Stimulated activated CD8-positive, alpha-beta memory T cell treated with anti-CD3 and anti-CD28 coated beads, Interleukin-12 subunit alpha, Interleukin-12 subunit beta, amount 100 ng/mL, for 24 hours (primary cell): ENCODE measurements around the gene IFT25.
"Not testable (repeated sequence)": the region's sequence is repeated elsewhere in the genome, so short reads cannot be mapped to it uniquely, and the experiment has no call there.

ENCODE experiments used
- DNase-seq: peaks from one replicate; pipeline ENCODE4 v3.0.0-alpha.2; 2020; ENCODE audit errors: extremely low read depth

Gene IFT25

DNA sequence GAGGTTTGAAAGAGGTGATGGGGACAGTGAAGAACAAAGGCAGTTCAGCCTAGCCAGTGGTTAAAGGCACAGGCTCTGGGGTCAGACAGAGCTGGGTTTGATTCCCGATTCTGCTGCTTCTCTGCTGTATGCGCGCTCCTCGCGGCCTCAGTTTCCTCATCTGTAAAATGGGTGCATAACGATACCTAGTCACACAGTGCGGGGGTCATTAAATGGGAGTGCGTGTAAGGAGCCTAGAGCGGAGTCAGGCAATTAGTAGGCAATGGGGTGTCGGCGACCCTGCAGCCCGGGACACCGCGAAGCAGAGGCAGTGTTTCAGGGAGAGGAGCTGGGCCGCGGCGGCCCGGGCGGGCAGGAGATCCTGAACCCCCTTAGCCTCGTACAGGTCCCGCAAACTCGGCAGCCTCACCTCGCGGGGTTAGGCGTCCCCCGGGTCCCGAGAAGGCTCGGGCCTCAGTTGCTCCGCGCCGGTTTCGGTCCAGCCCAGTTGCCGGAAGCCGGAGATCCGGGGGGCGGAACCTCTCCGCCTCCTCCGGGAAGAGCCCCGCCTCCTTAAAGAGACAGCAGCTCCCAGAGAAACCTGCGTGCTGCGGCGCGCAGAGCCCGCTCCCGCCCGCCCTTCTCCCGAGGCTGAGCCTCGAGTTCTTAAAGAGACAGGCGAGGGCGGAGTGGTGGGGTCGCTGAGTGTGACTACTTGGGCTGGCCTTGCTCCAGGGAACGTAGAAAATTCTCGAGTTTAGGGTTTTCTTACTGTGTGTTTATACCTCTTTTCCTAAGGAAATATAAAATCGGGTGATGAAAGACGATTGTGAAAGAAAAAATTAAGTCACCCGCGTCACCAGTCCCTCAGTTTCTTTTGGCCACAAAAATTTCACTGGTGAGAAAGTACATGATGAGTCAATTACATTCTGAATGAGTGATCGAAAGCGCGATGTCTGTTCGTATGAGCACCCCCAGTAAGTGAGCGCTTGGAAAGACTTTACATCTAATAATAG is 55.9 kb downstream of the IFT25 start, which contains the start of gene YIPF1:
YIPF1 (minus strand) TSS at position 494 of the 995 bp plus-strand sequence. CDS start 860 bp downstream, outside the sequence.
- DNase-seq: peak; percentile 69

DNA sequence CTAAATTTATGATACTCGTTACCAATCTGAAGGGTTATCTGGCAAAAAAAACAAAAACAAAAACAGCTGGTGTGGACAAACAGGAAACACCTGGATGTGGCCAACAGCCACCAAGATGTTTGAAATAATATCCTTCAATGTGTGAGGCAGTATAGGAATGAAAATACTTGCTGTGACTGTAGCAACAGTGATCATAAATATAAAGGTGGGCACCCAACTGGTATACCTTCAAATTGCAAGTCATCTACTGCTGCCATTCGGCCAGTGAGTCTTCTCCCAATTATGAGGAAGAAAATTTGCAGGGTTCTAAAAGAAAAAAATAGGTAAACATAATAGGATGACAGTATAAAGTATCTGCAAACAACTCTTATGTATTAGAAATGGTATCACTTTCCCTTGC is 56.8 kb downstream of the IFT25 start:
- no peak for DNase-seq

DNA sequence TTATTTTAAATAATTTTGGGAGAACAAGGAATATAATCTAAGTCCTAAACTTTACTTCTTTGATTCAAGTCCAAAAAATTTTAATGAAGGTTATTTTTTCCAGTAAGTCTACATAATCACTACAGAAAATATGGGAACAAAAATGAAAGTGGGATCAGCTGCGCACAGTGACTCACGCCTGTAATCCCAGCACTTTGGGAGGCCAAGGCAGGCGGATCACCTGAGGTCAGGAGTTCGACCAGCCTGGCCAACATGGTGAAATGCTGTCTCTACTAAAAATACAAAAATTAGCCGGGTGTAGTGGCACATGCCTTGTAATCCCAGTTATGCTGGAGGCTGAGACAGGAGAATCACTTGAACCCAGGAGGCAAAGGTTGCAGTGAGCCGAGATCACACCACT is 61.9 kb downstream of the IFT25 start:
- DNase-seq: not testable (repeated sequence)

DNA sequence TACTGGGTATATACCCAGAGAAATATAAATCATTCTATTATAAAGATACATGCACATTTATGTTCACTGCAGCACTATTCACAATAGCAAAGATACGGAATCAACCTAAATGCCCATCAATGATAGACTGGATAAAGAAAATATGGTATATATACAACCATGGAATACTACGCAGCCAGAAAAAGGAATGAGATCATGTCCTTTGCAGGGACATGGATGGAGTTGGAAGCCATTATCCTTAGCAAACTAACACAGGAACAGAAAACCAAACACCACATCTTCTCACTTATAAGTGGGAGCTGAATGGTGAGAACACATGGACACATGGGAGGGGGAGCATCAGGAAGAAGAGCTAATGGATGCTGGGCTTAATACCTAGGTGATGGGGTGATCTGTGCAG is 63.6 kb downstream of the IFT25 start:
- not testable (repeated sequence) for DNase-seq

DNA sequence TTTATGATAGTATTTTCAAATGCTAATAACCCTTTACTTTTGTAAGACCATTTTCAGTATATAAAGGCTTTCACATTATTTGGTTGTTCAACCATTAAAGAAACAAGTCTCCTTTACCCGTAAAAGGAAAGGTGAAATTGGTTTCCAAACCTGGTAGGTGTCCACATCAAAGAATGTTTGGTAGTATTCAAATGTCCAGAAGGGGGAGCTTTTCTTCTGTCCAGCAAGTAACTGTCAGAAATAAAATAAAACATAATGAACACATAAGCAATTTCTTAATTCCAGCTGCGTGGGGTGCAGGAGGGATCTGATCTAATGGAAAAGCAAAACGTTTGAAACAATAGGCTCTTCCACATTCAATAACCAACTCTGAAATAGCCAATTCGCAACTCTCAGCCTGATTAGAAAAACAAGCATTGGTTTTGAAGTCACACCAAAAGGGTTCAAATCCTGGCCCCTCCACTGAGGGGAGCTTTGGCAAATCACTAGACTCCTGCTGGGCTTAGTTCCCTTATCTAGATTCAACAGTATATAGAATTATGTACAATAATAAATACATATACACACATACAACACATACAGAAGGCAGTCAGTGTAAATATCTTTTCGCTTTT is 66.9 kb downstream of the IFT25 start:
- DNase-seq: no peak

DNA sequence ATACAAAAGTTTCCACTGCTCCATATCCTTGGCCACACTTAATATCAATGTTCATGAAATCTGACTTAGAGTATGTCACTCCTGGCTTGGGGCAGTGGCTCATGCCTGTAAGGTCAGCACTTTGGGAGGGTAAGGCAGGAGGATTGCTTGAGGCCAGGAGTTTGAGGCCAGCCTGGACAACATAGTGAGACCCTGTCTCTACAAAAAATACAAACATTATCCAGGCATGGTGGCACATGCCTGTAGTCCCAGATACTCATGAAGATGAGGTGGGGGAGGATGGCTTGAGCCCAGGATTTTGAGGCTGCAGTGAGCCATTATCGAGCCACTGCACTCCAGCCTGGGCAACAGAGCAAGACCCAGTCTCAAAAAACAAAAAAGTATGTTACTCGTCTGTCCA is 70.3 kb downstream of the IFT25 start:
- not testable (repeated sequence) for DNase-seq

DNA sequence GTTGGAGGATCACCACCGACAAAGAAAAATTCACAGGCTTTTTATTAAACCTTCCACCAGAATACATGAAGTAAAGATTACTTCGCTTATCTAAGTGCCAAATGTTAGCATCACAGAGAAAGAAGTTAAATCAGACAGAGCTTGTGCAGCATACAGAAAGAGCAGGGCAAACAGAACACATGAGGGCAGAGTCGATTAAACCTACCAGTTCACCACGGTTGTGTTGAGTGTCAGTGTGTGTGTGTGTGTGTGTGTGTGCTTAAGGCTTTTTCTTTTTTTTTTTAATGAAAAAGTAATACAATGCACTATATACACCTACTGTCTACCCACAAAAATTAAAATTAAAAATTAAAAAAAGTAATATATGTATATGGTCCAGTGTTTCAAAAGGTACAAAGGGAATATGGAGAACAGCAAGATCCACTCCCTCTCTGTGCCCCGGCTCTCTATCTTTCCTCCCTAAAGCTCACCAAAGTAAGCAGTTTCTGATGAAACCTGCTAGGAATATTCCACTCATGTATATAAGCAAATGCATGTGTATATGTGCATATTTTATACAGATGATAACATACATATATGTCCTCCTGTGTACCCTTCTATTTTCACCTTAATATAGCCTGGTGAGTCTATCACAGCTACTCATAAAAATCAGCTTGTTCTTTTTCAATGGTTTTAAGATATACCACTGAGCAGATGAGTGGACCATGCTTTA is 73.6 kb downstream of the IFT25 start:
- no peak for DNase-seq
